PC-9 (cell line): Measurements from ENCODE around the gene BET1.
"Not testable (repeated sequence)": the region's sequence is repeated elsewhere in the genome, so short reads cannot be mapped to it uniquely, and the experiment has no call there.

Experiments
- CTCF ChIP-seq: fragments of 200-600 bp; sonication (generic); conservative IDR thresholded peaks from 2 replicates; pipeline ENCODE4 v1.6.1; 2017; ENCODE audit warnings: mixed run types, antibody characterized with exemption, mild to moderate bottlenecking, moderate library complexity
- EZH2 ChIP-seq: fragments of 200-600 bp; sonication (generic); IDR thresholded peaks from 2 replicates; pipeline ENCODE4 v1.8.0; 2017; ENCODE audit warnings: antibody characterized with exemption, low read depth

- not testable (repeated sequence) for TF ChIP-seq CTCF, EZH2
These were observed 22.5 kb upstream of the BET1 start for GRCh38 chr7:94026619-94027018.
